ENCODE results near the gene SLC26A2.
A peak's percentile ranks its signal among the peaks of the same experiment; 100 is the strongest.

Gene SLC26A2

GRCh38 chr5:149953436-149954121, 7.0 kb upstream of the SLC26A2 start:
- CTCF ChIA-PET = interaction anchor here (0.6 kb wide), 1 partner anchor 116 kb away, joined by 3 read pairs; no protein-coding TSS in a partner anchor
- POLR2A ChIA-PET = no interaction called here
- no peaks in the 10 kb centered on the region for H3K4me1 ChIP-seq (ENCODE audit: control extremely low read depth in 1 of 4, control insufficient read depth in 4 of 4, insufficient read depth in 4 of 4, low read length in 3 of 4)
- H3K27me3 ChIP-seq (replicated peaks in 2 of 5; ENCODE audit: control insufficient read depth in 4 of 5, insufficient read depth in 5 of 5, low read length in 4 of 5) = no peaks in the 10 kb centered on the region
- no peak overlapping the region for H3K27ac ChIP-seq (ENCODE audit: insufficient read depth in 1 of 2, low read depth in 1 of 2, low read length in 2 of 2, poor library complexity in 1 of 2, severe bottlenecking in 2 of 2)
- DNase-seq = no peak
- H3K36me3 ChIP-seq (ENCODE audit: control insufficient read depth in 4 of 4, insufficient read depth in 4 of 4, low read length in 3 of 4) = no peaks in the 10 kb centered on the region
- WGBS (ENCODE audit: insufficient coverage) = 96% methylated on average over 7 of the region's 9 CpGs
- H3K9me3 ChIP-seq (ENCODE audit: control extremely low read depth in 1 of 5, control insufficient read depth in 4 of 5, insufficient read depth in 2 of 5, low read depth in 1 of 5, low read length in 4 of 5) = no peaks in the 10 kb centered on the region
- no peak overlapping the region for H3K4me3 ChIP-seq (ENCODE audit: control insufficient read depth in 1 of 7, extremely low read depth in 1 of 7, insufficient read depth in 4 of 7, low read depth in 2 of 7, low read length in 6 of 7)

- H3K36me3 ChIP-seq (ENCODE audit: control insufficient read depth in 4 of 4, insufficient read depth in 4 of 4, low read length in 3 of 4) = no peaks in the 10 kb centered on the region
- peaks cover 0 to 7% (median 7%) of the 10 kb centered on the region in 4 experiments for H3K4me1 ChIP-seq (ENCODE audit: control extremely low read depth in 1 of 4, control insufficient read depth in 4 of 4, insufficient read depth in 4 of 4, low read length in 3 of 4)
- no peak overlapping the region for H3K27ac ChIP-seq (ENCODE audit: insufficient read depth in 1 of 2, low read depth in 1 of 2, low read length in 2 of 2, poor library complexity in 1 of 2, severe bottlenecking in 2 of 2)
- no peaks in the 10 kb centered on the region for H3K27me3 ChIP-seq (replicated peaks in 2 of 5; ENCODE audit: control insufficient read depth in 4 of 5, insufficient read depth in 5 of 5, low read length in 4 of 5)
- no peak for DNase-seq
- ChIA-PET POLR2A (no interaction called here), CTCF (no interaction called here)
- H3K4me3 ChIP-seq (ENCODE audit: control insufficient read depth in 1 of 7, extremely low read depth in 1 of 7, insufficient read depth in 4 of 7, low read depth in 2 of 7, low read length in 6 of 7) = no peak overlapping the region
- H3K9me3 ChIP-seq (ENCODE audit: control extremely low read depth in 1 of 5, control insufficient read depth in 4 of 5, insufficient read depth in 2 of 5, low read depth in 1 of 5, low read length in 4 of 5) = no peaks in the 10 kb centered on the region
- 70% methylated on average over 6 of the region's 6 CpGs for WGBS (ENCODE audit: insufficient coverage)
Observed at GRCh38 chr5:149954798-149955197, 5.8 kb upstream of the SLC26A2 start.

GRCh38 chr5:149956685-149957084, 3.9 kb upstream of the SLC26A2 start:
- WGBS (ENCODE audit: insufficient coverage) = 100% methylated on average over 1 of the region's 5 CpGs
- peaks cover 0 to 23% (median 21%) of the 10 kb centered on the region in 4 experiments for H3K4me1 ChIP-seq (ENCODE audit: control extremely low read depth in 1 of 4, control insufficient read depth in 4 of 4, insufficient read depth in 4 of 4, low read length in 3 of 4)
- no peaks in the 10 kb centered on the region for H3K36me3 ChIP-seq (ENCODE audit: control insufficient read depth in 4 of 4, insufficient read depth in 4 of 4, low read length in 3 of 4)
- H3K27ac ChIP-seq (ENCODE audit: insufficient read depth in 1 of 2, low read depth in 1 of 2, low read length in 2 of 2, poor library complexity in 1 of 2, severe bottlenecking in 2 of 2) = no peak overlapping the region
- H3K27me3 ChIP-seq (replicated peaks in 2 of 5; ENCODE audit: control insufficient read depth in 4 of 5, insufficient read depth in 5 of 5, low read length in 4 of 5) = no peaks in the 10 kb centered on the region
- H3K4me3 ChIP-seq (ENCODE audit: control insufficient read depth in 1 of 7, extremely low read depth in 1 of 7, insufficient read depth in 4 of 7, low read depth in 2 of 7, low read length in 6 of 7) = no peak overlapping the region
- ChIA-PET CTCF (interaction anchor here (1.1 to 16.1 kb wide), 5 partner anchors 9 to 119 kb away, joined by 3 to 305 read pairs (median 4); no protein-coding TSS in a partner anchor), POLR2A (no interaction called here)
- DNase-seq = no peak
- H3K9me3 ChIP-seq (ENCODE audit: control extremely low read depth in 1 of 5, control insufficient read depth in 4 of 5, insufficient read depth in 2 of 5, low read depth in 1 of 5, low read length in 4 of 5) = no peaks in the 10 kb centered on the region

- H3K27me3 ChIP-seq (replicated peaks in 2 of 5; ENCODE audit: control insufficient read depth in 4 of 5, insufficient read depth in 5 of 5, low read length in 4 of 5) = no peaks in the 10 kb centered on the region
- CTCF ChIA-PET = interaction anchor here (1.3 to 16.1 kb wide), 7 partner anchors 7 to 121 kb away, joined by 3 to 305 read pairs (median 7); no protein-coding TSS in a partner anchor
- DNase-seq = no peak
- peaks cover 0 to 23% (median 22%) of the 10 kb centered on the region in 4 experiments for H3K4me1 ChIP-seq (ENCODE audit: control extremely low read depth in 1 of 4, control insufficient read depth in 4 of 4, insufficient read depth in 4 of 4, low read length in 3 of 4)
- no peaks in the 10 kb centered on the region for H3K9me3 ChIP-seq (ENCODE audit: control extremely low read depth in 1 of 5, control insufficient read depth in 4 of 5, insufficient read depth in 2 of 5, low read depth in 1 of 5, low read length in 4 of 5)
- POLR2A ChIA-PET = no interaction called here
- peaks cover 0 to 3% (median 0%) of the 10 kb centered on the region in 4 experiments for H3K36me3 ChIP-seq (ENCODE audit: control insufficient read depth in 4 of 4, insufficient read depth in 4 of 4, low read length in 3 of 4)
- H3K4me3 ChIP-seq (ENCODE audit: control insufficient read depth in 1 of 7, extremely low read depth in 1 of 7, insufficient read depth in 4 of 7, low read depth in 2 of 7, low read length in 6 of 7) = no peak overlapping the region
- 100% methylated on average over 2 of the region's 4 CpGs for WGBS (ENCODE audit: insufficient coverage)
- H3K27ac ChIP-seq (ENCODE audit: insufficient read depth in 1 of 2, low read depth in 1 of 2, low read length in 2 of 2, poor library complexity in 1 of 2, severe bottlenecking in 2 of 2) = no peak overlapping the region
Observed at GRCh38 chr5:149957855-149958254, 2.7 kb upstream of the SLC26A2 start.

- Histone ChIP-seq H3K9me3 (ENCODE audit: control extremely low read depth in 1 of 5, control insufficient read depth in 4 of 5, insufficient read depth in 2 of 5, low read depth in 1 of 5, low read length in 4 of 5) (no peaks in the 10 kb centered on the region), H3K4me3 (ENCODE audit: control insufficient read depth in 1 of 7, extremely low read depth in 1 of 7, insufficient read depth in 4 of 7, low read depth in 2 of 7, low read length in 6 of 7) (peak overlapping the region; percentile 48 to 86 (median 78)), H3K36me3 (ENCODE audit: control insufficient read depth in 4 of 4, insufficient read depth in 4 of 4, low read length in 3 of 4) (peaks cover 0 to 3% (median under 1%) of the 10 kb centered on the region in 4 experiments), H3K4me1 (ENCODE audit: control extremely low read depth in 1 of 4, control insufficient read depth in 4 of 4, insufficient read depth in 4 of 4, low read length in 3 of 4) (peaks cover 0 to 23% (median 22%) of the 10 kb centered on the region in 4 experiments), H3K27me3 (replicated peaks in 2 of 5; ENCODE audit: control insufficient read depth in 4 of 5, insufficient read depth in 5 of 5, low read length in 4 of 5) (no peaks in the 10 kb centered on the region), H3K27ac (ENCODE audit: insufficient read depth in 1 of 2, low read depth in 1 of 2, low read length in 2 of 2, poor library complexity in 1 of 2, severe bottlenecking in 2 of 2) (peak overlapping the region; percentile 33 to 83)
- POLR2A ChIA-PET = interaction anchor here (1.2 kb wide), 1 partner anchor 41 kb away, joined by 3 read pairs; the partner anchor contains the start of genes HMGXB3 and TIGD6
- CTCF ChIA-PET = interaction anchor here (0.8 to 16.1 kb wide), 19 partner anchors 10 to 122 kb away, joined by 3 to 305 read pairs (median 4); no protein-coding TSS in a partner anchor
- DNase-seq = peak; percentile 62 to 64 (median 64)
- WGBS (ENCODE audit: insufficient coverage) = 55% methylated on average over 6 of the region's 14 CpGs
Observed at GRCh38 chr5:149959406-149960236, 937 bp upstream of the SLC26A2 start.

GRCh38 chr5:149961186-149961685, 678 bp downstream of the SLC26A2 start:
- no peaks in the 10 kb centered on the region for H3K9me3 ChIP-seq (ENCODE audit: control extremely low read depth in 1 of 5, control insufficient read depth in 4 of 5, insufficient read depth in 2 of 5, low read depth in 1 of 5, low read length in 4 of 5)
- H3K36me3 ChIP-seq (ENCODE audit: control insufficient read depth in 4 of 4, insufficient read depth in 4 of 4, low read length in 3 of 4) = peaks cover 0 to 3% (median under 1%) of the 10 kb centered on the region in 4 experiments
- no peaks in the 10 kb centered on the region for H3K27me3 ChIP-seq (replicated peaks in 2 of 5; ENCODE audit: control insufficient read depth in 4 of 5, insufficient read depth in 5 of 5, low read length in 4 of 5)
- peak overlapping the region; percentile 48 to 86 (median 78) for H3K4me3 ChIP-seq (ENCODE audit: control insufficient read depth in 1 of 7, extremely low read depth in 1 of 7, insufficient read depth in 4 of 7, low read depth in 2 of 7, low read length in 6 of 7)
- 8% methylated on average over 16 of the region's 23 CpGs for WGBS (ENCODE audit: insufficient coverage)
- H3K27ac ChIP-seq (ENCODE audit: insufficient read depth in 1 of 2, low read depth in 1 of 2, low read length in 2 of 2, poor library complexity in 1 of 2, severe bottlenecking in 2 of 2) = no peak overlapping the region
- ChIA-PET POLR2A (no interaction called here), CTCF (interaction anchor here (0.8 to 16.1 kb wide), 18 partner anchors 10 to 322 kb away, joined by 3 to 305 read pairs (median 5); partner anchors contain the start of genes HMGXB3 and TIGD6)
- peaks cover 0 to 23% (median 22%) of the 10 kb centered on the region in 4 experiments for H3K4me1 ChIP-seq (ENCODE audit: control extremely low read depth in 1 of 4, control insufficient read depth in 4 of 4, insufficient read depth in 4 of 4, low read length in 3 of 4)
- DNase-seq = no peak
